IMR-90 (cell line): Measurements from ENCODE around the gene ACAP2. TPM values are rescaled to one million over a fixed set of nuclear protein-coding genes. Genes with fewer than 3 reads are reported as not detected.

Experiments used
- ATAC-seq: fragments of 200-7000 bp; cut with Tn5 transposase; 2 replicates; pipeline ENCODE4 v1.9.1; 2020; ENCODE audit warnings: low read depth, mild to moderate bottlenecking, moderate library complexity
- BruUV-seq: library from RNA; stranded (reverse); fragments of 400-500 nt; replicated peaks from 2 replicates; lab custom pipeline; 2021; lab: Mats Ljungman, UMichigan
- CTCF ChIA-PET: fragments of 300-600 bp; formaldehyde crosslinking; extraction: SDS; loops from one replicate; lab custom pipeline; 2021; ENCODE audit warnings: antibody characterized with exemption; lab: Yijun Ruan, JAX
- POLR2A ChIA-PET: fragments of 300-600 bp; sonication (Branson Sonifier 250); formaldehyde crosslinking; loops from one replicate; lab custom pipeline; 2022; ENCODE audit warnings: antibody characterized with exemption; ENCODE audit not compliant: unreplicated experiment; lab: Charles Lee
- DNase-seq: peaks from one replicate; pipeline ENCODE4 v3.0.0; 2013
- H2AFZ ChIP-seq: replicated peaks from 2 replicates; pipeline ENCODE3; 2013; ENCODE audit warnings: low read length, mild to moderate bottlenecking; ENCODE audit not compliant: poor library complexity
- H2AK5ac ChIP-seq: 2 replicates; pipeline ENCODE4 v1.6.1; 2013; ENCODE audit warnings: low read depth, low read length, inconsistent platforms
- H2AK9ac ChIP-seq: replicated peaks from 2 replicates; pipeline ENCODE3; 2013; ENCODE audit warnings: mild to moderate bottlenecking, low read depth, low read length, moderate library complexity; ENCODE audit not compliant: poor library complexity
- H2BK120ac ChIP-seq: 2 replicates; pipeline ENCODE4 v1.6.1; 2013; ENCODE audit warnings: low read depth, low read length, inconsistent platforms
- H2BK15ac ChIP-seq: 3 replicates; pipeline ENCODE4 v1.6.1; 2013; ENCODE audit warnings: low read depth, low read length, inconsistent platforms
- H2BK20ac ChIP-seq: 2 replicates; pipeline ENCODE4 v1.6.1; 2013; ENCODE audit warnings: low read depth, mild to moderate bottlenecking, inconsistent platforms, low read length, moderate library complexity
- H2BK5ac ChIP-seq: 2 replicates; pipeline ENCODE4 v1.6.1; 2013; ENCODE audit warnings: mild to moderate bottlenecking, low read depth, low read length, inconsistent platforms; ENCODE audit not compliant: poor library complexity, severe bottlenecking
- H3K14ac ChIP-seq: replicated peaks from 2 replicates; pipeline ENCODE4 v1.6.1; 2013; ENCODE audit warnings: low read depth, low read length, inconsistent platforms
- H3K18ac ChIP-seq: 2 replicates; pipeline ENCODE4 v1.6.1; 2013; ENCODE audit warnings: low read depth, low read length, control low read depth
- H3K23ac ChIP-seq: 2 replicates; pipeline ENCODE4 v1.6.1; 2013; ENCODE audit warnings: low read depth, low read length, inconsistent platforms
- H3K27ac ChIP-seq: 2 replicates; pipeline ENCODE4 v1.5.1; 2013; ENCODE audit warnings: mild to moderate bottlenecking, control low read depth, low read length; ENCODE audit not compliant: insufficient read depth
- H3K27me3 ChIP-seq: 2 replicates; pipeline ENCODE4 v1.6.1; 2013; ENCODE audit warnings: low read length; ENCODE audit not compliant: control insufficient read depth, insufficient read depth
- H3K36me3 ChIP-seq: 2 replicates; pipeline ENCODE4 v1.6.1; 2013; ENCODE audit warnings: low read length, mixed read lengths; ENCODE audit not compliant: control insufficient read depth, insufficient read depth
- H3K4ac ChIP-seq: 2 replicates; pipeline ENCODE4 v1.6.1; 2013; ENCODE audit warnings: low read depth, low read length, inconsistent platforms
- H3K4me1 ChIP-seq: 2 replicates; pipeline ENCODE4 v1.6.1; 2013; ENCODE audit warnings: low read length, mixed read lengths; ENCODE audit not compliant: control insufficient read depth, insufficient read depth
- H3K4me2 ChIP-seq: 2 replicates; pipeline ENCODE4 v1.6.1; 2013; ENCODE audit warnings: low read depth, mild to moderate bottlenecking, control low read depth, low read length, moderate library complexity
- H3K4me3 ChIP-seq: 2 replicates; pipeline ENCODE4 v1.5.1; 2013; ENCODE audit warnings: low read depth, mild to moderate bottlenecking, control low read depth, low read length, moderate library complexity; ENCODE audit not compliant: insufficient read depth
- H3K56ac ChIP-seq: 2 replicates; pipeline ENCODE4 v1.6.1; 2013; ENCODE audit warnings: low read length, inconsistent platforms; ENCODE audit not compliant: insufficient read depth; ENCODE audit errors: extremely low read depth
- H3K79me1 ChIP-seq, 2 experiments: 2 replicates each; pipeline ENCODE4 v1.6.1; 2013; ENCODE audit warnings: low read length in 2 of 2, inconsistent platforms in 1 of 2, low read depth in 1 of 2
- H3K9ac ChIP-seq: 2 replicates; pipeline ENCODE4 v1.6.1; 2013; ENCODE audit warnings: low read depth, low read length, control low read depth
- H3K9me1 ChIP-seq: 2 replicates; pipeline ENCODE4 v1.6.1; 2013; ENCODE audit warnings: low read length, inconsistent platforms; ENCODE audit not compliant: insufficient read depth
- H3K9me3 ChIP-seq: 2 replicates; pipeline ENCODE4 v1.6.1; 2013; ENCODE audit warnings: low read length; ENCODE audit not compliant: control insufficient read depth, insufficient read depth
- H4K20me1 ChIP-seq: 2 replicates; pipeline ENCODE4 v1.6.1; 2013; ENCODE audit warnings: low read length, inconsistent platforms; ENCODE audit not compliant: insufficient read depth
- H4K5ac ChIP-seq: 2 replicates; pipeline ENCODE4 v1.6.1; 2013; ENCODE audit warnings: mild to moderate bottlenecking, low read depth, low read length, control low read depth
- H4K8ac ChIP-seq, 2 experiments: 2 replicates each; pipeline ENCODE4 v1.6.1; 2013; ENCODE audit warnings: low read depth in 2 of 2, low read length in 2 of 2, control low read depth in 1 of 2, inconsistent platforms in 1 of 2
- H4K91ac ChIP-seq: 2 replicates; pipeline ENCODE4 v1.6.1; 2013; ENCODE audit warnings: low read depth, low read length, inconsistent platforms; ENCODE audit not compliant: insufficient read depth
- CEBPB ChIP-seq: IDR thresholded peaks from 2 replicates; pipeline ENCODE4 v1.6.1; 2012; ENCODE audit warnings: low read depth, low read length, improper control_type of control experiment
- MXI1 ChIP-seq: IDR thresholded peaks from 2 replicates; pipeline ENCODE4 v1.6.1; 2012; ENCODE audit warnings: low read depth, mild to moderate bottlenecking, low read length, moderate library complexity, borderline replicate concordance
- RFX5 ChIP-seq: IDR thresholded peaks from 2 replicates; pipeline ENCODE4 v1.8.0; 2012; ENCODE audit warnings: low read depth, mild to moderate bottlenecking, low read length, moderate library complexity
- SMC3 ChIP-seq: fragments of 150-350 bp; IDR thresholded peaks from 2 replicates; pipeline ENCODE4 v1.6.1; 2016; ENCODE audit warnings: low read depth, mild to moderate bottlenecking, antibody characterized with exemption, low read length, moderate library complexity
- WGBS, 2 experiments: methylation state at CpG; one replicate each; pipeline versions ENCODE4 v1.1.5 to v1.1.7; 2013; ENCODE audit warnings: missing lambda C conversion rate in 2 of 2; ENCODE audit not compliant: insufficient read length in 1 of 2; ENCODE audit errors: extremely low coverage in 2 of 2; 5-methylcytosine and 5-hydroxymethylcytosine counted together
- dilution Hi-C: fragments of 300-500 bp; cut with HindIII; formaldehyde crosslinking; loops from one replicate; pipeline ENCODE4 v1.14.3; 2018; ENCODE audit warnings: low sequenced_read_pairs; ENCODE audit not compliant: unreplicated experiment
- in situ Hi-C: fragments of 300-500 bp; cut with MboI; formaldehyde crosslinking; loops from 3 replicates; pipeline ENCODE4 v1.14.3; 2019; ENCODE audit warnings: low sequenced_read_pairs, inconsistent platforms, mixed read lengths
- intact Hi-C: fragments of 100-400 bp; cut with micrococcal nuclease; formaldehyde crosslinking; loops from 2 replicates; pipeline ENCODE4 v1.10.0; 2022
- polyA plus RNA-seq, 3 experiments: library from polyadenylated mRNA; depleted of rRNA; stranded (reverse); fragments of >200 nt; gene quantifications; 2 replicates each; pipeline ENCODE4 v1.2.3, GENCODE V29; 2012; ENCODE audit warnings: low replicate concordance in 1 of 3
- total RNA-seq: library from RNA; depleted of rRNA; stranded (reverse); fragments of >200 nt; gene quantifications from 2 replicates; pipeline ENCODE4 v1.2.3, GENCODE V29; 2012
- TF ChIP-seq, protein P1 (sequence below): conservative IDR thresholded peaks from 2 replicates; pipeline ENCODE4 v1.5.1; 2012; ENCODE audit warnings: mild to moderate bottlenecking, low read depth, low read length, improper control_type of control experiment
- TF ChIP-seq, protein P2 (sequence below): fragments of 150-350 bp; IDR thresholded peaks from 2 replicates; pipeline ENCODE4 v1.6.1; 2017; ENCODE audit warnings: mild to moderate bottlenecking, antibody characterized with exemption, low read length, low read depth

Gene ACAP2
- total and polyA plus RNA-seq, 2 of the 4 experiments (the other 2 are of a cell fraction), result 11.9 to 35.1 TPM

DNA sequence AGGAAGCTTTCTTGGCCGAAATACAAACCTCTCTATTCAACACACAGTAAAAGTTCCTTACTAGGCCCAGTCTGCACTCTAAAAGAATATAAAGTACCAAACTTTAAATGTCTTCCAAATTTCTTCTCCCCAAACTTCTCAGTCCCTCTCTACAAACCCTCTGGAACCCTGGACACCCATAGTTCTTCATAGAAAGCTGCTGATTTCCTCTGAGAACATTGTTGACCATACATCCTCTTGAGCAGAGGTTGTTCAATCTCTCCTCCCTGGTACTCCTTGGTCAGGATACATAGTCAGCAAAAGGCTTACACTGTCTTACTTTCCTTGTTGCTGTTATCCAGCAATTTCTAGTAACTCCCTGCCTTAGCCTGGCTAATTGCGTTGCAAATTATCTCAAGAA lies 3.1 kb upstream of the ACAP2 start:
- ATAC-seq (no peak), DNase-seq (no peak)
- Histone ChIP-seq H3K18ac (no peak overlapping the region), H2AFZ (peak overlapping the region; percentile 16), H3K56ac (no peak overlapping the region), H3K9me3 (no peaks in the 10 kb centered on the region), H4K8ac (peak overlapping the region in 1 of 2 experiments; percentile 5; a peak in 1 of 4 replicates), H3K9ac (no peak overlapping the region), H3K4me1 (peaks cover 4% of the 10 kb centered on the region), H2AK9ac (no peak overlapping the region), H3K27ac (no peak overlapping the region), H3K79me1 (peaks cover 0 to 10% of the 10 kb centered on the region in 2 experiments; a peak in 2 of 4 replicates), H2AK5ac (no peak overlapping the region), H4K20me1 (peaks cover 8% of the 10 kb centered on the region), H2BK15ac (no peak overlapping the region), H3K4me3 (no peak overlapping the region), H4K91ac (no peak overlapping the region), H2BK20ac (no peak overlapping the region), H3K27me3 (no peaks in the 10 kb centered on the region), H3K23ac (0 out of 2 replicates have a peak overlapping the region, but pooled peaks have one; percentile 8), H2BK5ac (no peak overlapping the region), H4K5ac (no peak overlapping the region), H3K4me2 (no peak overlapping the region), H2BK120ac (no peak overlapping the region), H3K14ac (no peak overlapping the region), H3K4ac (no peak overlapping the region), H3K9me1 (peaks cover 3% of the 10 kb centered on the region), H3K36me3 (no peaks in the 10 kb centered on the region)
- no TSS peak for BruUV-seq
- in situ Hi-C loops (no loop called here), dilution Hi-C loops (no loop called here), intact Hi-C loops (no loop called here)
- ChIA-PET CTCF (no interaction called here), POLR2A (no interaction called here)
- TF ChIP-seq, protein P1, sequence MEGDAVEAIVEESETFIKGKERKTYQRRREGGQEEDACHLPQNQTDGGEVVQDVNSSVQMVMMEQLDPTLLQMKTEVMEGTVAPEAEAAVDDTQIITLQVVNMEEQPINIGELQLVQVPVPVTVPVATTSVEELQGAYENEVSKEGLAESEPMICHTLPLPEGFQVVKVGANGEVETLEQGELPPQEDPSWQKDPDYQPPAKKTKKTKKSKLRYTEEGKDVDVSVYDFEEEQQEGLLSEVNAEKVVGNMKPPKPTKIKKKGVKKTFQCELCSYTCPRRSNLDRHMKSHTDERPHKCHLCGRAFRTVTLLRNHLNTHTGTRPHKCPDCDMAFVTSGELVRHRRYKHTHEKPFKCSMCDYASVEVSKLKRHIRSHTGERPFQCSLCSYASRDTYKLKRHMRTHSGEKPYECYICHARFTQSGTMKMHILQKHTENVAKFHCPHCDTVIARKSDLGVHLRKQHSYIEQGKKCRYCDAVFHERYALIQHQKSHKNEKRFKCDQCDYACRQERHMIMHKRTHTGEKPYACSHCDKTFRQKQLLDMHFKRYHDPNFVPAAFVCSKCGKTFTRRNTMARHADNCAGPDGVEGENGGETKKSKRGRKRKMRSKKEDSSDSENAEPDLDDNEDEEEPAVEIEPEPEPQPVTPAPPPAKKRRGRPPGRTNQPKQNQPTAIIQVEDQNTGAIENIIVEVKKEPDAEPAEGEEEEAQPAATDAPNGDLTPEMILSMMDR, result no peak
- TF ChIP-seq SMC3 (no peak), RFX5 (no peak), CEBPB (no peak), MXI1 (no peak)
- TF ChIP-seq, protein P2, sequence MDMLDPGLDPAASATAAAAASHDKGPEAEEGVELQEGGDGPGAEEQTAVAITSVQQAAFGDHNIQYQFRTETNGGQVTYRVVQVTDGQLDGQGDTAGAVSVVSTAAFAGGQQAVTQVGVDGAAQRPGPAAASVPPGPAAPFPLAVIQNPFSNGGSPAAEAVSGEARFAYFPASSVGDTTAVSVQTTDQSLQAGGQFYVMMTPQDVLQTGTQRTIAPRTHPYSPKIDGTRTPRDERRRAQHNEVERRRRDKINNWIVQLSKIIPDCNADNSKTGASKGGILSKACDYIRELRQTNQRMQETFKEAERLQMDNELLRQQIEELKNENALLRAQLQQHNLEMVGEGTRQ, result no peak
- 88% methylated on average over 1 of the region's 2 CpGs; no CpG with 5 or more reads in 1 of the 2 experiments for WGBS, 2 experiments
